ENCODE results near the gene MTR. TPM values are rescaled to one million over a fixed set of nuclear protein-coding genes. Genes with fewer than 3 reads are reported as not detected.
A peak's percentile ranks its signal among the peaks of the same experiment; 100 is the strongest.
"Not testable (repeated sequence)": the region's sequence is repeated elsewhere in the genome, so short reads cannot be mapped to it uniquely, and the experiment has no call there.

MTR gene
- total RNA-seq, 1 donor from 2014 or later: 24.1 TPM

GRCh38 chr1:236890152-236891056 is 95.3 kb downstream of the MTR start:
- FAIRE-seq (no peak), DNase-seq (ENCODE audit: low spot score in 2 of 2) (no peak)

DNA sequence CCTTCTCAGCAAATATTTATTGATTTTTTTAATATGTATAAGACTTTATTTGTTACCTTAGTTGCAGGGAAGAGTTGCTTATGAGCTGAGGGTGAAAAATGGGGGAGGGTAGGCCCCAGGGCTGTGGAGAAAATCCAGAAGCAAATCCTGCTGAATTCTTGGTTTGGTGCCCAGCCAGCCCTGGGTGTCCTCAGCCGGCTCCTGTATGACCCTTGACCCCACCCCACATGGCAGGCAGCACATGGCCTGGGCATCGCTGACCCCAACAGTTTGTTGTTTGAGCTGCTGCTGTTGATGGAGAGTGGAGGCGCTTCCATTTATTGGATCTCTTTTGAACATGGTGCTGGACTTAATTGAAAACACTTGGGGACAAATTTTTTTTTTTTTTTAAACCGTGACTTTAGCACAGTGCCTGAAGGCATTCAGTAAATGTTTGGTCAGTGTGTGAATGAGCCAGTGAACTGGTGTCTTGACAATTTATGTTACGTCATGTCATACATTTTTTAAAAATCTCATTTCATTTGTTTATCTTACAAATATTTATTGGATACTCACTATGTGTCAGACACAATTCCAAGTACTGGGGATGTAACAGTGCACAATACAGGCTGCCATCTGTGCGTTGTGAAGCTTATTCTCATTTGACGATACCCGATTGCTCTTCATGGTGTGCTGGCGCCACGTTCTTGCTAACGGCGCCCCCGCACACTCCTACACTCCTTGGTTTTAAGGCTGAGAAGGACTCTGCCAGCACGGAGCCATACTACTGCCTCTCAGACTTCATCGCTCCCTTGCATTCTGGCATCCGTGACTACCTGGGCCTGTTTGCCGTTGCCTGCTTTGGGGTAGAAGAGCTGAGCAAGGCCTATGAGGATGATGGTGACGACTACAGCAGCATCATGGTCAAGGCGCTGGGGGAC is 98.8 kb downstream of the MTR start:
- FAIRE-seq (no peak), DNase-seq (ENCODE audit: low spot score in 2 of 2) (no peak)

DNA sequence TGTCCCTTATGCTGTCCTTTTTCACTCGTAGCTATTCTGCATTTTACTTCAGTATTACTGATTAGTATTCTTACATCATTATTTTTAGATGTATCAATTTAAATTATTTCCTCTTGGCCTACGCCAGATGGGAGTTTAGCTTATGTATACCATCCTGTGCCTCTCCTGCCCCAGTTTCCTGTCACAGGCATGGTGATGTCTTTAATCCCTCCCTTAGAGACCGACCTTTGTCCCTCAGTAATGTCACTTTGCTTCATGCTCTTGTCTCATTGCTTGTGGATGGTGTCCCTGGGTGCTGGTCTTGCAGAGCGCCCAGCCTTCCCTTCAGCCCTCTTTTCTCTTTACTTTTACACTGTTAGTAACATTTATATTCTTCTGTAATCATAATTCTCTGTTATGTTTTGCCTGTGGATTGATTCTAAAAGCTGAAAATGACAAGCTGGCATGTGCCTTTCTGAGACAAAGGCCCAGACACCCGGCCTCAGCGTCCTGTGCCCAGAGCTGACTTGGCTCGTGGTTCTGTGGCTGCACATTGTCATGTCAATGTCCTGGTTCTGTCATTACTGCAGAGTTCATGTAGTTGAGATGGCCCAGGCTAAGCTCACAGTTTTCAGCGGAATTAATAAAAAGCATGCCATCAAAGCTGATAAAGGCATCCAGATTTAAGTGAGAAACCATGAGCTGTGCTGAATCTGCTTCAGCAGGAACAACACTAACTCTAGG is 100.7 kb downstream of the MTR start:
- no peak for DNase-seq (ENCODE audit: low spot score in 2 of 2)
- no peak for FAIRE-seq

GRCh38 chr1:236896716-236897115 is 101.6 kb downstream of the MTR start:
- DNase-seq (ENCODE audit: low spot score in 2 of 2) (no peak), FAIRE-seq (no peak)

- DNase-seq (ENCODE audit: low spot score in 2 of 2): peak in 1 of 2 donors; percentile 17
- FAIRE-seq: no peak
Observed at GRCh38 chr1:236904892-236905741, 110.0 kb downstream of the MTR start.

DNA sequence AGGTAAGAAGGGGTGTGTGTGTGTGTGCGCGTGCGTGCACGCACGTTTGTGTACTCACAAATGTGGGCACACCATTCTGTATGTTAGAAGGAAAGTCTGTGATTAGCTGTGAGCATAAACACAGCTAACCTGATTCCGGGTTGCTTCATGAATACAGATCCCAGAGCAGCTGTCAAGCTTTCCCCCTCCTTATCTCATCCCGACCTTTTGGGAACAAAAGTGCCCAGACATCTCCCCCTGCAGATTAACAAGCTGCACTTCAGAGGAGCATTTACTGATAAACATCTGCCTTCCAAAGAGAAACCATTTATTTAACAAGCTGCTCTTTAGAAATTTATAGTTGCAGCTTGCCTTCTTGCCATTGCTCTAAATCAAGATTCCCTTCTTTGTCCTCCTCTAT is 112.1 kb downstream of the MTR start:
- FAIRE-seq (no peak), DNase-seq (ENCODE audit: low spot score in 2 of 2) (no peak)

- FAIRE-seq (no peak), DNase-seq (ENCODE audit: low spot score in 2 of 2) (no peak)
Observed at GRCh38 chr1:236908669-236909068, 113.6 kb downstream of the MTR start.

DNA sequence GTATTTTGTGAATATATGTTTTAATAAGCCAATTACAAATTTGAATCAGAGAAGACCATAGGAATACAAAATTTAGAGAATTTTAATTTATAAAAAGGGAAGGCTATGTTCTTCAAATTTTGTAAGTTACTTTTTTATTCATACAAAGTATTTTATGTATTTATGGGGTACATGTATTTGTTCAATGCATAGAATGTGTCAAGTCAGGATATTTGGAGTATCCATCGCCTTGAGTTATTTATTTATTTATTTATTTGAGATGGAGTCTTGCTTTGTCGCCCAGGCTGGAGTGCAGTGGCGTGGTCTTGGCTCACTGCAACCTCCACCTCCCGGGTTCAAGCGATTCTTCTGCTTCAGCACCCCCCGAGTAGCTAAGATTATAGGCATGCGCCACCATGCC is 116.0 kb downstream of the MTR start:
- DNase-seq (ENCODE audit: low spot score in 2 of 2); FAIRE-seq: not testable (repeated sequence)

DNA sequence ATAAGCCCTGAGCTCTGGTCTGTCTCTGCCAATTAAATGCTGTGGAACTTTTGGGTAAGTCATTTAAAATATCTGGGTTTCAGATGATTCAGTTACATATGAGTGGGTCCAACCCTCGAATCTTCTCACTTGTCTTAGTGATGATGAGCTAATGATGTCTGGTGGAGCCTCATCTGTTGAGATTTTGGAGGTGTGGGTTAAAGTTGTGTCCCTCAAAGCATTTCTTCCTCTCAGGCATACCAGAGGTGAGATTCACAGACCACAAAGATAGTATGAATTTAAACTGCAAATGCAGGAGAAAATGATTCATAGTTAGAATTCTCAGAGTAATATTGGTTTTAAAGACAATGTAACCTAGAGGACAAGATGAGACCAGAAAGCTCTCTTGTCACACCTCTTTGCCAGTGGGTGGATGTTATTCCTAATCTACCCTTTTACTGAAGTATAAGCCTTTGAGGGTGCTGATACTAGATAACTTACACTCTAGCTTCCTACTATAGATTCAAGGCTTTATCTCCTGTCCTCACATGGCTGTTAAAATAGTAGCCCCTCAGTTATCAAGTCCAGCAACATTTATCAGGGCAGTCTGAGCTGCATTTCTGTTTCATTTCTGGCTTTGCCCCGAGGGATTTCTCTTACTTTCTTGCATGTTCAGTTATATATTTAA is 118.4 kb downstream of the MTR start:
- DNase-seq (ENCODE audit: low spot score in 2 of 2) (no peak), FAIRE-seq (no peak)

DNA sequence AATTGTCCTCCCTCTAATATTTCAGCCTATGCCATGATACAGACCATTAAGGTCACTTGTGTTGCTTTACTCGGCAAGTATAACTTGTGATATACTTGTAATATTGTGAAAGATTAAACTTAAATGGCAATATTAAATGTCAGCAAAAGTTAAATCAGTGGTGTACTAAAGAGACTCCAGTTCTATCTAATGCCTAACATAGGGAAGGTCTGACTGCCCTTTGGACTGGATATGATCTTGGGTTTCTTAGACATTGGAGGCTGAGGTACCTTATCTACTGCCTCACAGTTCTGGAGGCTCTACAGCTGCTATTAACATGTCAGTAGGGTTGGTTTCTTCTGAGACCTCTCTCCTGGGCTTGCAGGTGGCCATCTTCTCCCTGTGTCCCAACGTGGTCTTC is 119.3 kb downstream of the MTR start:
- FAIRE-seq (no peak), DNase-seq (ENCODE audit: low spot score in 2 of 2) (no peak)

- no peak for FAIRE-seq
Observed at GRCh38 chr1:236916131-236916800, 121.2 kb downstream of the MTR start.

DNA sequence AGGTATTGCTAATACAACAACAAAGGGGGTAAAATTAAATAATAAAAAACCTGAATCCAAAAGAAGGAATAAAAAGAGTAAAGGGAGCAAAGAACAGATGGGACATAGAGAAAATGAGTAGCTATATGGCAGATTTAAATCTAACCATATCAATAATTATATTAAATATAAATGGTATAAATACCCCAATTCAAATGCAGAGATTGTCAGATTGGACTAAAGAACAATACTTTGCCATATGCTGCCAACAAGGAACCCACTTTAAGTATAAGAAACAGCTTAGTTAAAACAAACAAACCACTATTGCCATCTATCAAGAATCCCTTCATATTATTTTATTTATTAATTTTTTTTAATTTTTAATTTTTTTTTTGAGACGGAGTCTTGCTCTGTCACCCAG is 122.4 kb downstream of the MTR start:
- no peak for DNase-seq (ENCODE audit: low spot score in 2 of 2)
- no peak for FAIRE-seq

More at GRCh38 chr1:236916131-236916800, 121.2 kb downstream of the MTR start:
- DNase-seq (ENCODE audit: low spot score in 2 of 2): no peak

DNA sequence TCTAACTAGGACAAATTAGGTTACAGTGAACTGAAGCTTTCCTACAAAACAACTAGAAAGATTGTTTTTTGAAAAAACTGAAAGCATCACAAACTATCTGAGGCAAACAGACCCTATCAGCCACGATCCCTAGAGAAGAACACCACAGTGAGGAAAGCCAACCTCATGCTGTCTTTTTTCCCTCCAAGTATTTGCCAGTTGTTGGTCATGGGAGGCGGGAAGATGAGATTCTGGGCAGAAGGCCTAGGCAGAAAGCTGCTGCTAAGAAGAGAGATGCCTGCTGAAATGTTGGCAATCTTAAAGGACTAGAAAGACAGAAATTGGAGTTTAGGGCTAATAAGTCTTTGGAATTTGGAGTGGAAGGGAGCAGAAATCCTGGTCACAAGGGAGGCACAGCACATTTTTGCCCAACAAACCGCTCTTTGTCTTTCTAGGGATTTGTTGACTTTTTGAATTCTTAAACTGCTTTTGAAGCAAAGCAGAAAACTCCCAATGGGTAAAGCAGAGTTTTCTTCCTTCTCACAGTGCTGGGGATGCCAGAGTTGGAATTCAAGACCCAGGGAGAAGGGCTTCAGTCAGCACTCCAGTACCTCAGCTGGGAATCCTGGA is 125.3 kb downstream of the MTR start:
- no peak for FAIRE-seq
- DNase-seq (ENCODE audit: low spot score in 2 of 2): no peak

DNA sequence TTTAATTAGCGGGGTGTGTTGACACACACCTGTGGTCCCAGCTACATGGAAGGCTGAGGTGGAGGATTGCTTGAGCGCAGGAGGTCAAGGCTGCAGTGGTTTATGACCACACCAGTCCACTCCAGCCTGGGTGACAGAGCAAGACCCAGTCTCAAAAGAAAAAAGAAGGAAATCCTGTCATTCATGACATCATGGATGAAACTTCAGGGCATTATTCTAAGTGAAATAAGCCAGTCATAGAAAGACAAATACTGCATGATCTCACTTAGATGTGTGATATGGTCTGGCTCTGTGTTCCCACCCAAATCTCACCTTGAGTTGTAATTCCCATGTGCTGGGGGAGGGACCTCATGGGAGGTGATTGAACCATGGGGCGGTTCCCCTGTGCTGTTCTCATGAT is 126.5 kb downstream of the MTR start:
- no peak for DNase-seq (ENCODE audit: low spot score in 2 of 2)
- no peak for FAIRE-seq

GRCh38 chr1:236922190-236922589 is 127.1 kb downstream of the MTR start:
- DNase-seq (ENCODE audit: low spot score in 2 of 2): no peak
- FAIRE-seq: no peak

DNA sequence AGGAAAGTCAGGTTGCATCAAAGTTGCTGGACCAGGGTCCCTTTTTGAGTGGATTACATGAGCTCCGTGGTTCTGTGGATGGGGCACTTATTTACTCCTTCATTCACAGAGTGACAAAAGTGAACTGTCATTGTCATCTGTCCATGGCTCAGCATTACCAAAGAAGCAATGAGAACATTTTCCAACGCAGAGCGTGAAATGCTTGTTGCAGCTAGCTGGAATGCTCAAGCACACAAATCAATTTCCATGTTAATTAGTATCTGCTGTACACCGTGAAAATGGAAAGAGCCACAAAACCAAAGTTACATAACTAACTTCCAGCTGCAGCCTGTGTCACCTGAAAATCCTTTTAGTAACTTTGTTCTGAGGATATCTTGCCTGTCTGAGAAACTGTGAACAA is 130.3 kb downstream of the MTR start:
- FAIRE-seq (no peak), DNase-seq (ENCODE audit: low spot score in 2 of 2) (no peak)

DNA sequence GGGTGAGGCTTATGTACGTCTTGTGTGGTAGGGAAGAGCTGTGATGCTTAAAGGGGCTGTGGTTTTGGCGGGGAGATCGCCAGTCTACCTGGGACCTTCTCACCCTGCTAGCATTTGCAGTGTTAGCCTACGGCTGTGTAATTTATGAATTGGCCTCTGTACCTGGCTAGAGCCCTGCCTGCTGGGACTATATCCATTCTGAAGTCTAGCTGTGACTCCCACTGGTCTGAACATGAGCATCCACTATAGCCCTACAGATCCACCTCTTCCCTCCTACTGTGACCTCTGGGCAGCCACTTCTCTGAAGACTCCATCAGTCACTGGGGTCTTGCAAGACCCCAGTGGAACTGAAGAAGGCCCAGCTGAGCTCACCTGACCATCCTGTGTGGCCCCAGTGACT is 135.4 kb downstream of the MTR start:
- DNase-seq (ENCODE audit: low spot score in 2 of 2) (no peak), FAIRE-seq (no peak)

- FAIRE-seq (no peak), DNase-seq (ENCODE audit: low spot score in 2 of 2) (peak in 1 of 2 donors; percentile 11)
Observed at GRCh38 chr1:236938760-236939159, 143.7 kb downstream of the MTR start.

All from frontal cortex (tissue), 4 donors.